H9 (cell line): Measurements from ENCODE around the gene KRTAP10-5. TPM values are rescaled to one million over a fixed set of nuclear protein-coding genes. Genes with fewer than 3 reads are reported as not detected.

Experiments used
- DNase-seq: peaks from one replicate; pipeline ENCODE4 v3.0.0-alpha.2; 2017
- H2AFZ ChIP-seq: one replicate; pipeline ENCODE4 v1.6.1; 2013; ENCODE audit warnings: mild to moderate bottlenecking, low read length, control low read depth, moderate library complexity
- H2AK5ac ChIP-seq: 2 replicates; pipeline ENCODE4 v1.6.1; 2013; ENCODE audit warnings: low read length, control low read depth, mixed read lengths; ENCODE audit not compliant: insufficient read length
- H2BK120ac ChIP-seq: one replicate; pipeline ENCODE4 v1.6.1; 2013; ENCODE audit warnings: low read depth, mild to moderate bottlenecking, low read length, control low read depth, inconsistent platforms; ENCODE audit not compliant: poor library complexity, severe bottlenecking
- H2BK12ac ChIP-seq: 2 replicates; pipeline ENCODE4 v1.6.1; 2013; ENCODE audit warnings: low read length, control low read depth, mixed read lengths, low read depth; ENCODE audit not compliant: insufficient read length
- H2BK15ac ChIP-seq: 2 replicates; pipeline ENCODE4 v1.6.1; 2013; ENCODE audit warnings: low read depth, low read length, control low read depth
- H2BK20ac ChIP-seq: one replicate; pipeline ENCODE4 v1.6.1; 2013; ENCODE audit warnings: low read depth, mild to moderate bottlenecking, low read length, control low read depth, inconsistent platforms; ENCODE audit not compliant: poor library complexity, severe bottlenecking
- H2BK5ac ChIP-seq: 2 replicates; pipeline ENCODE4 v1.6.1; 2013; ENCODE audit warnings: low read length, control low read depth, mixed read lengths; ENCODE audit not compliant: insufficient read length
- H3K14ac ChIP-seq: 2 replicates; pipeline ENCODE4 v1.6.1; 2013; ENCODE audit warnings: low read length, control low read depth; ENCODE audit not compliant: insufficient read depth
- H3K18ac ChIP-seq: 2 replicates; pipeline ENCODE4 v1.6.1; 2013; ENCODE audit warnings: low read depth, mild to moderate bottlenecking, mixed read lengths, low read length, control low read depth; ENCODE audit not compliant: insufficient read length
- H3K23ac ChIP-seq: 2 replicates; pipeline ENCODE4 v1.6.1; 2013; ENCODE audit warnings: low read length, control low read depth, mixed read lengths, low read depth; ENCODE audit not compliant: insufficient read length
- H3K23me2 ChIP-seq: 2 replicates; pipeline ENCODE4 v1.6.1; 2013; ENCODE audit warnings: low read depth, mild to moderate bottlenecking, mixed read lengths, low read length, control low read depth; ENCODE audit not compliant: insufficient read length, poor library complexity, severe bottlenecking
- H3K27ac ChIP-seq: 2 replicates; pipeline ENCODE4 v1.5.1; 2013; ENCODE audit warnings: low read length, control low read depth, mixed read lengths, low read depth; ENCODE audit not compliant: insufficient read length
- H3K27me3 ChIP-seq: 2 replicates; pipeline ENCODE4 v1.6.1; 2013; ENCODE audit warnings: low read length, control low read depth, inconsistent platforms; ENCODE audit not compliant: insufficient read depth
- H3K4ac ChIP-seq: 2 replicates; pipeline ENCODE4 v1.6.1; 2013; ENCODE audit warnings: low read depth, mild to moderate bottlenecking, control low read depth, inconsistent platforms, low read length, moderate library complexity
- H3K4me1 ChIP-seq: 2 replicates; pipeline ENCODE4 v1.6.1; 2013; ENCODE audit warnings: low read length, control low read depth, inconsistent platforms; ENCODE audit not compliant: insufficient read depth
- H3K4me2 ChIP-seq: 2 replicates; pipeline ENCODE4 v1.6.1; 2013; ENCODE audit warnings: low read length, control low read depth, mixed read lengths; ENCODE audit not compliant: insufficient read length, insufficient read depth
- H3K56ac ChIP-seq: 2 replicates; pipeline ENCODE4 v1.6.1; 2013; ENCODE audit warnings: low read depth, mild to moderate bottlenecking, mixed read lengths, low read length, control low read depth; ENCODE audit not compliant: insufficient read length
- H3K79me1 ChIP-seq: 2 replicates; pipeline ENCODE4 v1.6.1; 2013; ENCODE audit warnings: low read depth, mild to moderate bottlenecking, moderate library complexity, low read length, control low read depth, inconsistent platforms; ENCODE audit not compliant: insufficient read depth, poor library complexity, severe bottlenecking
- H3K79me2 ChIP-seq: 2 replicates; pipeline ENCODE4 v1.6.1; 2013; ENCODE audit warnings: low read length, control low read depth, inconsistent platforms; ENCODE audit not compliant: insufficient read depth
- H3K9ac ChIP-seq: 2 replicates; pipeline ENCODE4 v1.6.1; 2013; ENCODE audit warnings: low read length, control low read depth, mixed read lengths; ENCODE audit not compliant: insufficient read length; ENCODE audit errors: extremely low read depth
- H3K9me3 ChIP-seq: one replicate; pipeline ENCODE4 v1.6.1; 2013; ENCODE audit warnings: low read depth, low read length, inconsistent platforms; ENCODE audit not compliant: control insufficient read depth
- H3T11ph ChIP-seq: one replicate; pipeline ENCODE4 v1.6.1; 2013; ENCODE audit warnings: mild to moderate bottlenecking, low read length, control low read depth, inconsistent platforms
- H4K20me1 ChIP-seq: one replicate; pipeline ENCODE4 v1.6.1; 2013; ENCODE audit not compliant: control insufficient read depth, insufficient read length, insufficient read depth
- H4K5ac ChIP-seq: 2 replicates; pipeline ENCODE4 v1.6.1; 2013; ENCODE audit warnings: low read depth, mild to moderate bottlenecking, mixed read lengths, low read length, control low read depth; ENCODE audit not compliant: insufficient read length
- H4K8ac ChIP-seq: replicated peaks from 2 replicates; pipeline ENCODE4 v1.6.1; 2013; ENCODE audit warnings: low read length, control low read depth, mixed read lengths, low read depth; ENCODE audit not compliant: insufficient read length
- H4K91ac ChIP-seq: 2 replicates; pipeline ENCODE4 v1.6.1; 2013; ENCODE audit warnings: low read depth, mild to moderate bottlenecking, moderate library complexity, mixed read lengths, low read length, control low read depth; ENCODE audit not compliant: insufficient read length
- H3K27ac Mint-ChIP-seq, 3 experiments: 2 replicates in 2 of 3; 3 replicates in 1 of 3; pipeline ENCODE4 v1.8.0; 2020 to 2021; ENCODE audit warnings: mixed read lengths in 3 of 3, mild to moderate bottlenecking in 1 of 3, moderate library complexity in 1 of 3
- H3K27me3 Mint-ChIP-seq: 2 replicates; pipeline ENCODE4 v1.8.0; 2021; ENCODE audit warnings: low read depth, mild to moderate bottlenecking, moderate library complexity, mixed read lengths
- H3K36me3 Mint-ChIP-seq, 3 experiments: 2 replicates in 2 of 3; 3 replicates in 1 of 3; pipeline ENCODE4 v1.8.0; 2020 to 2021; ENCODE audit warnings: low read depth in 3 of 3, mixed read lengths in 3 of 3; ENCODE audit not compliant: insufficient read depth in 1 of 3
- H3K4me1 Mint-ChIP-seq, 2 experiments: 2 replicates each; pipeline ENCODE4 v1.8.0; 2020; ENCODE audit warnings: mixed read lengths in 2 of 2
- H3K4me3 Mint-ChIP-seq, 2 experiments: 2 replicates in 1 of 2; 3 replicates in 1 of 2; pipeline ENCODE4 v1.8.0; 2020 to 2021; ENCODE audit warnings: mild to moderate bottlenecking in 2 of 2, mixed read lengths in 2 of 2, moderate library complexity in 1 of 2
- H3K9me3 Mint-ChIP-seq, 2 experiments: 2 replicates in 1 of 2; 3 replicates in 1 of 2; pipeline ENCODE4 v1.8.0; 2020; ENCODE audit warnings: mild to moderate bottlenecking in 2 of 2, mixed read lengths in 2 of 2, moderate library complexity in 1 of 2
- WGBS: extraction: QIAGEN DNeasy Blood & Tissue Kit; methylation state at CpG from one replicate; pipeline ENCODE4 v1.1.7; 2013; ENCODE audit warnings: missing lambda C conversion rate, low lambda C conversion rate, mixed read lengths; ENCODE audit not compliant: insufficient read length; ENCODE audit errors: extremely low coverage; 5-methylcytosine and 5-hydroxymethylcytosine counted together
- total RNA-seq: library from RNA; stranded (reverse); gene quantifications from 2 replicates; pipeline ENCODE4 v1.2.1, GENCODE V29; 2021
- TF ChIP-seq, protein P1 (sequence below): fragments of 200-600 bp; sonication (generic); conservative IDR thresholded peaks from 3 replicates; pipeline ENCODE4 v1.8.0; 2021; ENCODE audit warnings: antibody characterized with exemption, mild to moderate bottlenecking

The KRTAP10-5 gene
- total RNA-seq, 1 experiment from 2014 or later = not detected

DNA sequence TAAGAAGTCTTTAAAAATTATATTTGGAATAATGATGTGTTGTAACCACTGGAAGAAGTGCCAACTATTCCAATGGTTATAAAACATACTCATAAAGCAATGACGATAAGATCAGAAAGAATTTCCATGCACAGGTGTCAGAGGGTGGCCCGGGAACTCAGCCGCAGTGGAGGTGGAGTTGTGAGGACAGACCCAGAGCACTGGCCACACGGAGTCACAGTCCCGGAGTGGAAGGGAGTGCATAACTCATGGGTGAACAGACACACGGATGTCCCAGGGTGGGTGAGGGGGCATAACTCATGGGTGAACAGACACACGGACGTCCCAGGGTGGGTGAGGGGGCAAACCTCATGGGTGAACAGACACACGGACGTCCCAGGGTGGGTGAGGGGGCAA, 4.4 kb downstream of the KRTAP10-5 start:
- H3K27ac ChIP-seq = no peak overlapping the region
- no peaks in the 10 kb centered on the region for H3K23me2 ChIP-seq
- no peak overlapping the region for H2BK15ac ChIP-seq
- H3K18ac ChIP-seq = no peak overlapping the region
- DNase-seq = no peak
- Mint-ChIP-seq H3K9me3 (peaks cover 24 to 30% of the 10 kb centered on the region in 2 experiments), H3K27me3 (peaks cover 22% of the 10 kb centered on the region), H3K36me3 (peaks cover 3 to 33% (median 15%) of the 10 kb centered on the region in 3 experiments; a peak in 6 of 7 replicates), H3K27ac (no peak overlapping the region), H3K4me3 (no peak overlapping the region), H3K4me1 (peaks cover 9 to 24% of the 10 kb centered on the region in 2 experiments)
- H4K20me1 ChIP-seq = no peaks in the 10 kb centered on the region
- no peak overlapping the region for H3K4me2 ChIP-seq
- no peak overlapping the region for H2AFZ ChIP-seq
- H3K9ac ChIP-seq = no peak overlapping the region
- no peak overlapping the region for H4K5ac ChIP-seq
- no peak overlapping the region for H3K4ac ChIP-seq
- H3T11ph ChIP-seq = no peak overlapping the region
- H2AK5ac ChIP-seq = no peak overlapping the region
- H4K8ac ChIP-seq = no peak overlapping the region
- H2BK20ac ChIP-seq = no peak overlapping the region
- H3K23ac ChIP-seq = no peak overlapping the region
- no peak overlapping the region for H3K14ac ChIP-seq
- TF ChIP-seq, protein P1, sequence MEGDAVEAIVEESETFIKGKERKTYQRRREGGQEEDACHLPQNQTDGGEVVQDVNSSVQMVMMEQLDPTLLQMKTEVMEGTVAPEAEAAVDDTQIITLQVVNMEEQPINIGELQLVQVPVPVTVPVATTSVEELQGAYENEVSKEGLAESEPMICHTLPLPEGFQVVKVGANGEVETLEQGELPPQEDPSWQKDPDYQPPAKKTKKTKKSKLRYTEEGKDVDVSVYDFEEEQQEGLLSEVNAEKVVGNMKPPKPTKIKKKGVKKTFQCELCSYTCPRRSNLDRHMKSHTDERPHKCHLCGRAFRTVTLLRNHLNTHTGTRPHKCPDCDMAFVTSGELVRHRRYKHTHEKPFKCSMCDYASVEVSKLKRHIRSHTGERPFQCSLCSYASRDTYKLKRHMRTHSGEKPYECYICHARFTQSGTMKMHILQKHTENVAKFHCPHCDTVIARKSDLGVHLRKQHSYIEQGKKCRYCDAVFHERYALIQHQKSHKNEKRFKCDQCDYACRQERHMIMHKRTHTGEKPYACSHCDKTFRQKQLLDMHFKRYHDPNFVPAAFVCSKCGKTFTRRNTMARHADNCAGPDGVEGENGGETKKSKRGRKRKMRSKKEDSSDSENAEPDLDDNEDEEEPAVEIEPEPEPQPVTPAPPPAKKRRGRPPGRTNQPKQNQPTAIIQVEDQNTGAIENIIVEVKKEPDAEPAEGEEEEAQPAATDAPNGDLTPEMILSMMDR = no peak
- WGBS = no CpG with 5 or more reads among the region's 10 CpGs
- H3K9me3 ChIP-seq = no peaks in the 10 kb centered on the region
- H3K79me1 ChIP-seq = no peaks in the 10 kb centered on the region
- H2BK5ac ChIP-seq = no peak overlapping the region
- no peaks in the 10 kb centered on the region for H3K27me3 ChIP-seq
- H2BK120ac ChIP-seq = no peak overlapping the region
- no peak overlapping the region for H3K56ac ChIP-seq
- no peak overlapping the region for H2BK12ac ChIP-seq
- no peaks in the 10 kb centered on the region for H3K79me2 ChIP-seq
- no peak overlapping the region for H4K91ac ChIP-seq
- H3K4me1 ChIP-seq = no peaks in the 10 kb centered on the region
